ENCODE data around the gene SYNE1. TPM values are rescaled to one million over a fixed set of nuclear protein-coding genes. Genes with fewer than 3 reads are reported as not detected.
A peak's percentile ranks its signal among the peaks of the same experiment; 100 is the strongest.

SYNE1 gene
- total and polyA plus RNA-seq, 7 donors = 7.2 to 203 (median 86.4) TPM

- WGBS, 2 donors = 77 to 85% methylated on average over 3 of the region's 3 CpGs
- DNase-seq = no peak
- H3K9me3 ChIP-seq = no peaks in the 10 kb centered on the region
- H3K27me3 ChIP-seq = no peaks in the 10 kb centered on the region
- TF ChIP-seq CTCF (IDR thresholded peaks at IDR 0.05) = no peak
- TF ChIP-seq EP300 (IDR thresholded peaks at IDR 0.05) = no peak
- TF ChIP-seq POLR2A (IDR thresholded peaks at IDR 0.05) = no peak
- no peak for TF ChIP-seq POLR2AphosphoS5 (IDR thresholded peaks at IDR 0.05)
- peaks cover 0 to 13% (median 4%) of the 10 kb centered on the region in 4 donors for H3K4me1 ChIP-seq
- H3K4me3 ChIP-seq = no peak overlapping the region
- peak overlapping the region in 1 of 4 donors; percentile 8 for H3K27ac ChIP-seq
- intact Hi-C loops (cut with DNase I) = no loop called here
- peaks cover 0 to 64% (median 16%) of the 10 kb centered on the region in 4 donors for H3K36me3 ChIP-seq
Observed at GRCh38 chr6:152296648-152297376, 340.4 kb downstream of the SYNE1 start.

- H3K27ac ChIP-seq = peak overlapping the region in 1 of 4 donors; percentile 5
- 55 to 81% methylated on average over 6 of the region's 6 CpGs for WGBS, 2 donors
Observed at GRCh38 chr6:152295920-152296319, 341.2 kb downstream of the SYNE1 start.

GRCh38 chr6:152295346-152295745 is 341.8 kb downstream of the SYNE1 start:
- TF ChIP-seq POLR2AphosphoS5 (IDR thresholded peaks at IDR 0.05) = peak in 3 of 4 donors; percentile 24 to 48 (median 31)
- TF ChIP-seq EP300 (IDR thresholded peaks at IDR 0.05) = no peak
- TF ChIP-seq CTCF (IDR thresholded peaks at IDR 0.05) = no peak
- Histone ChIP-seq H3K27ac (peak overlapping the region in 1 of 4 donors; percentile 5), H3K27me3 (no peaks in the 10 kb centered on the region), H3K36me3 (peaks cover 0 to 71% (median 26%) of the 10 kb centered on the region in 4 donors), H3K4me3 (no peak overlapping the region), H3K9me3 (no peaks in the 10 kb centered on the region), H3K4me1 (peaks cover 0 to 3% (median 0%) of the 10 kb centered on the region in 4 donors)
- DNase-seq = no peak
- WGBS, 2 donors = 79 to 83% methylated on average over 3 of the region's 3 CpGs
- intact Hi-C loops (cut with DNase I) = no loop called here

More at GRCh38 chr6:152295920-152296319, 341.2 kb downstream of the SYNE1 start:
- intact Hi-C loops (cut with DNase I) = no loop called here
- Histone ChIP-seq H3K4me3 (no peak overlapping the region), H3K27me3 (no peaks in the 10 kb centered on the region), H3K4me1 (peaks cover 0 to 8% (median under 1%) of the 10 kb centered on the region in 4 donors), H3K36me3 (peaks cover 0 to 71% (median 22%) of the 10 kb centered on the region in 4 donors), H3K9me3 (no peaks in the 10 kb centered on the region)
- TF ChIP-seq EP300 (IDR thresholded peaks at IDR 0.05) = no peak
- no peak for TF ChIP-seq CTCF (IDR thresholded peaks at IDR 0.05)
- TF ChIP-seq POLR2AphosphoS5 (IDR thresholded peaks at IDR 0.05) = no peak
- no peak for TF ChIP-seq POLR2A (IDR thresholded peaks at IDR 0.05)
- DNase-seq = no peak

GRCh38 chr6:152293404-152293803 is 343.8 kb downstream of the SYNE1 start:
- Histone ChIP-seq H3K27ac (no peak overlapping the region), H3K27me3 (no peaks in the 10 kb centered on the region), H3K36me3 (peaks cover 4 to 86% (median 34%) of the 10 kb centered on the region in 4 donors), H3K4me1 (peaks cover 0 to 3% (median 0%) of the 10 kb centered on the region in 4 donors), H3K9me3 (no peaks in the 10 kb centered on the region), H3K4me3 (no peak overlapping the region)
- DNase-seq = no peak
- intact Hi-C loops (cut with DNase I) = no loop called here
- 80 to 93% methylated on average over 3 of the region's 3 CpGs for WGBS, 2 donors
- no peak for TF ChIP-seq CTCF (IDR thresholded peaks at IDR 0.05)
- no peak for TF ChIP-seq POLR2A (IDR thresholded peaks at IDR 0.05)
- TF ChIP-seq EP300 (IDR thresholded peaks at IDR 0.05) = no peak
- no peak for TF ChIP-seq POLR2AphosphoS5 (IDR thresholded peaks at IDR 0.05)

Data from sigmoid colon (tissue), 7 donors.